HEK293 (cell line): Measurements from ENCODE around the gene PLCL1.

ENCODE experiments used
- CTCF ChIA-PET: fragments of 350-600 bp; formaldehyde crosslinking; extraction: SDS; loops from one replicate; lab custom pipeline; 2021; ENCODE audit warnings: antibody characterized with exemption; lab: Yijun Ruan, JAX
- POLR2A ChIA-PET: fragments of 300-600 bp; formaldehyde crosslinking; extraction: SDS; loops from one replicate; lab custom pipeline; 2020; ENCODE audit warnings: antibody characterized with exemption, inconsistent platforms; lab: Yijun Ruan, JAX
- H3K27ac ChIP-seq: fragments of 200-500 bp; sonication (Bioruptor generic); 2 replicates; pipeline ENCODE4 v1.5.1; 2014; ENCODE audit warnings: low read depth, low read length, control low read depth, inconsistent platforms; ENCODE audit errors: extremely low read depth
- H3K36me3 ChIP-seq, 2 experiments: fragments of 200-500 bp in 1 of 2; sonication (Bioruptor generic) in 1 of 2; 1 replicate in 1 of 2; 2 replicates in 1 of 2; pipeline ENCODE4 v1.5.1; 2014 to 2017; ENCODE audit warnings: inconsistent platforms in 2 of 2, low read length in 2 of 2; ENCODE audit not compliant: control insufficient read depth in 2 of 2, insufficient read depth in 1 of 2
- H3K4me1 ChIP-seq: fragments of 200-500 bp; sonication (Bioruptor generic); 2 replicates; pipeline ENCODE4 v1.5.1; 2014; ENCODE audit warnings: mild to moderate bottlenecking, low read length, inconsistent platforms; ENCODE audit not compliant: control insufficient read depth, insufficient read depth
- H3K4me3 ChIP-seq: 2 replicates; pipeline ENCODE4 v1.5.1; 2011; ENCODE audit warnings: low read depth, mild to moderate bottlenecking, control low read depth, low read length, moderate library complexity
- H3K9me3 ChIP-seq: fragments of 200-500 bp; sonication (Bioruptor generic); 2 replicates; pipeline ENCODE4 v1.5.1; 2014; ENCODE audit warnings: low read depth, low read length, inconsistent platforms; ENCODE audit not compliant: control insufficient read depth, insufficient read depth
- HOXD13 ChIP-seq: sonication (generic); formaldehyde crosslinking; IDR thresholded peaks from 2 replicates; pipeline ENCODE4 v1.8.0; 2022; ENCODE audit warnings: missing genetic modification reagents, borderline replicate concordance
- OSR2 ChIP-seq: fragments of 450-650 bp; formaldehyde crosslinking; IDR thresholded peaks from 2 replicates; pipeline ENCODE4 v1.5.1; 2016; ENCODE audit warnings: missing biosample characterization, missing genetic modification characterization
- SCRT1 ChIP-seq: fragments of 450-650 bp; formaldehyde crosslinking; IDR thresholded peaks from 2 replicates; pipeline ENCODE4 v1.5.1; 2016; ENCODE audit warnings: missing biosample characterization, missing genetic modification characterization, borderline replicate concordance
- ZBTB21 ChIP-seq: fragments of 450-650 bp; formaldehyde crosslinking; IDR thresholded peaks from 2 replicates; pipeline ENCODE4 v1.5.1; 2017; ENCODE audit warnings: missing biosample characterization, missing genetic modification characterization
- ZNF202 ChIP-seq: fragments of 450-650 bp; formaldehyde crosslinking; IDR thresholded peaks from 2 replicates; pipeline ENCODE4 v1.5.1; 2016; ENCODE audit warnings: missing biosample characterization, missing genetic modification characterization, borderline replicate concordance
- ZNF404 ChIP-seq: fragments of 450-650 bp; formaldehyde crosslinking; IDR thresholded peaks from 2 replicates; pipeline ENCODE4 v1.5.1; 2017; ENCODE audit warnings: missing biosample characterization, missing genetic modification characterization
- ZNF510 ChIP-seq: fragments of 450-650 bp; formaldehyde crosslinking; IDR thresholded peaks from 2 replicates; pipeline ENCODE4 v1.5.1; 2018; ENCODE audit warnings: mild to moderate bottlenecking, missing genetic modification characterization, missing biosample characterization; ENCODE audit not compliant: insufficient replicate concordance
- ZNF560 ChIP-seq: fragments of 450-650 bp; formaldehyde crosslinking; IDR thresholded peaks from 2 replicates; pipeline ENCODE4 v1.5.1; 2017; ENCODE audit warnings: missing biosample characterization, missing genetic modification characterization, borderline replicate concordance
- ZNF623 ChIP-seq: fragments of 450-650 bp; formaldehyde crosslinking; IDR thresholded peaks from 2 replicates; pipeline ENCODE4 v1.5.1; 2016; ENCODE audit warnings: missing biosample characterization, missing genetic modification characterization
- ZNF660 ChIP-seq: fragments of 450-650 bp; IDR thresholded peaks from 2 replicates; pipeline ENCODE4 v1.5.1; 2018; ENCODE audit warnings: missing biosample characterization, mild to moderate bottlenecking, missing genetic modification characterization
- TF ChIP-seq, protein P1 (sequence below): fragments of 450-650 bp; formaldehyde crosslinking; conservative IDR thresholded peaks from 2 replicates; pipeline ENCODE4 v1.5.1; 2016; ENCODE audit warnings: low read depth, missing biosample characterization, missing genetic modification characterization
- TF ChIP-seq, protein P2 (sequence below): fragments of 450-650 bp; formaldehyde crosslinking; IDR thresholded peaks from 2 replicates; pipeline ENCODE4 v1.5.1; 2016; ENCODE audit warnings: missing biosample characterization, missing genetic modification characterization, borderline replicate concordance
- TF ChIP-seq, protein P3 (sequence below): fragments of 450-650 bp; formaldehyde crosslinking; IDR thresholded peaks from 2 replicates; pipeline ENCODE4 v1.5.1; 2016; ENCODE audit warnings: missing biosample characterization, missing genetic modification characterization

PLCL1 gene

DNA sequence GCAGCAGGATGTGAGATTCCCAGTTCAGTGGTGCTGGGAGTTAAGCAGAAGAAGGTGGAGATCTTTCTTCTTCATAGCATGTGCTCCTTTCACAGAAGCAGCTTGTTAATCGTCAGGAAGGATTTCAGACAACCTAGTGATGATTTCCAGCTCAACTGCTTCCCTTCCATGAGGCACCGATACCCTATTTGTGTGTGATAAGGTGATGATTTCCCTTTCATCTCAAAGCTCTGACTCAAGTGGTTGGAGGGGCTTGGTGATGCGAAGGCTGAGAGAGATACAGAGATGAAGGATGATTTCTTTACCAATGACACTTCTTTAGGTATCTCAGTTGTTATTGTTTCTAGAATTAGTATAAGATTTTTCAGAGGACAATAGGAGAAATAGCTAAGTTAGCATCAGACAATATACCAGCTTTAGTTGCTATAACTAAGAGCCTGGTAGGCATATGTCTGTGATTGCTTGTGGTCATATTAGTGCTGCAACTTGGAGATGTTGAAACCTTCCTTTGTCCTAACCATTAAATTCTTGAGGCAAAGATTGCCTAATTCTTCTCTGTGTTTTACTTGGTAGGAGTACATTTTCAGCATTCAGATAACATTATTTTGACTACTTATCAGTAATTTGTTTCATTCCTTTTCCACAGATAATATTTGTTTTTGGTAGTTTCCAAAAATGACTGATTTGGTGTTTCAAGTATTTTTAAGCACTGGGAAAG, 111.3 kb downstream of the PLCL1 start (continued):
- TF ChIP-seq ZNF202 (tag by site-specific recombination) (no peak), ZNF660 (no peak), ZBTB21 (no peak)
- TF ChIP-seq, protein P1, sequence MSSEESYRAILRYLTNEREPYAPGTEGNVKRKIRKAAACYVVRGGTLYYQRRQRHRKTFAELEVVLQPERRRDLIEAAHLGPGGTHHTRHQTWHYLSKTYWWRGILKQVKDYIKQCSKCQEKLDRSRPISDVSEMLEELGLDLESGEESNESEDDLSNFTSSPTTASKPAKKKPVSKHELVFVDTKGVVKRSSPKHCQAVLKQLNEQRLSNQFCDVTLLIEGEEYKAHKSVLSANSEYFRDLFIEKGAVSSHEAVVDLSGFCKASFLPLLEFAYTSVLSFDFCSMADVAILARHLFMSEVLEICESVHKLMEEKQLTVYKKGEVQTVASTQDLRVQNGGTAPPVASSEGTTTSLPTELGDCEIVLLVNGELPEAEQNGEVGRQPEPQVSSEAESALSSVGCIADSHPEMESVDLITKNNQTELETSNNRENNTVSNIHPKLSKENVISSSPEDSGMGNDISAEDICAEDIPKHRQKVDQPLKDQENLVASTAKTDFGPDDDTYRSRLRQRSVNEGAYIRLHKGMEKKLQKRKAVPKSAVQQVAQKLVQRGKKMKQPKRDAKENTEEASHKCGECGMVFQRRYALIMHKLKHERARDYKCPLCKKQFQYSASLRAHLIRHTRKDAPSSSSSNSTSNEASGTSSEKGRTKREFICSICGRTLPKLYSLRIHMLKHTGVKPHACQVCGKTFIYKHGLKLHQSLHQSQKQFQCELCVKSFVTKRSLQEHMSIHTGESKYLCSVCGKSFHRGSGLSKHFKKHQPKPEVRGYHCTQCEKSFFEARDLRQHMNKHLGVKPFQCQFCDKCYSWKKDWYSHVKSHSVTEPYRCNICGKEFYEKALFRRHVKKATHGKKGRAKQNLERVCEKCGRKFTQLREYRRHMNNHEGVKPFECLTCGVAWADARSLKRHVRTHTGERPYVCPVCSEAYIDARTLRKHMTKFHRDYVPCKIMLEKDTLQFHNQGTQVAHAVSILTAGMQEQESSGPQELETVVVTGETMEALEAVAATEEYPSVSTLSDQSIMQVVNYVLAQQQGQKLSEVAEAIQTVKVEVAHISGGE (tag by site-specific recombination), result no peak

DNA sequence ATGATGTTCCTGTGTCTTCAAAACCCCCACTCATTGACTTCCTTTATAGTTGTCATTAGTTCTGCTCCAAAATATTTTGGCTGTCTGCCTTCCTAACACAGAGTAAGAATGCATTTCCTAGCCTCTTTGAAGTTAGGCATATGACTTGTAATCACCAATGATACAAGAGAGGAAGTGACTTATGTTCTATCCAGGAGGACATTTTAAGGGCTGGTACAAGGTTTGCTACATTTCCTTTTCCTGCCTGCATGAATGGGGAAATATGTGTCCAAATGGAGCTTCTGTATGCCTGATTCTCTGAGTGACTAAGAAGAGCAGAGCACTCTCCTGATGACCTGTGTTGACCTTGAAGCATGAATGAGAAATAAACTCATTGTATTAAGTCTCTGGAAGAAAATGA, 115.1 kb downstream of the PLCL1 start:
- Histone ChIP-seq H3K4me3 (no peak overlapping the region), H3K36me3 (no peaks in the 10 kb centered on the region), H3K27ac (no peak overlapping the region), H3K4me1 (no peaks in the 10 kb centered on the region), H3K9me3 (no peaks in the 10 kb centered on the region)
- POLR2A ChIA-PET, result no interaction called here
- TF ChIP-seq SCRT1 (tag by site-specific recombination), result no peak
- no peak for TF ChIP-seq ZNF623 (tag by site-specific recombination)
- no peak for TF ChIP-seq ZNF404 (tag by site-specific recombination)
- CTCF ChIA-PET, result interaction anchor here (0.7 kb wide), 1 partner anchor 259 kb away, joined by 3 read pairs; no protein-coding TSS in a partner anchor

DNA sequence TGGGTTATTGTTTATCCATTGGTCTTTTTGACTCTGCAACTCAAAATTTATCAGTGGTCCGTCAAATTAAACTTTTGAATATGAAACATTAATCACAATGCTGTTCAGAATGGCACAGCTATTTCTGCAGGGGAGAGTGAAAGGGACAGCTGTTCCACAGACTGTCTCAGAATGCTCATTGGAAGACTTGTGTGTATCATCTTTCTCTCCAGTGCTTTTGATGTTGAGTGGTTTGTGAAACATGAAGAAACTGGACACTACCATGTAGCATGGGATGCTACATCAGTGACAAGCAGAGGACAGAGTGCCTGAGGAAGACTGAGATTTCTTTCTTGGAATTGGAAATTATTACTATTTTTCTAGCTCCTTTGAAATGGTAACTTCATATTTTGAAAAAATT, 115.7 kb downstream of the PLCL1 start:
- Histone ChIP-seq H3K36me3 (no peaks in the 10 kb centered on the region), H3K4me1 (no peaks in the 10 kb centered on the region), H3K4me3 (no peak overlapping the region), H3K27ac (no peak overlapping the region), H3K9me3 (no peaks in the 10 kb centered on the region)
- CTCF ChIA-PET, result no interaction called here
- POLR2A ChIA-PET, result no interaction called here
- TF ChIP-seq, protein P2, sequence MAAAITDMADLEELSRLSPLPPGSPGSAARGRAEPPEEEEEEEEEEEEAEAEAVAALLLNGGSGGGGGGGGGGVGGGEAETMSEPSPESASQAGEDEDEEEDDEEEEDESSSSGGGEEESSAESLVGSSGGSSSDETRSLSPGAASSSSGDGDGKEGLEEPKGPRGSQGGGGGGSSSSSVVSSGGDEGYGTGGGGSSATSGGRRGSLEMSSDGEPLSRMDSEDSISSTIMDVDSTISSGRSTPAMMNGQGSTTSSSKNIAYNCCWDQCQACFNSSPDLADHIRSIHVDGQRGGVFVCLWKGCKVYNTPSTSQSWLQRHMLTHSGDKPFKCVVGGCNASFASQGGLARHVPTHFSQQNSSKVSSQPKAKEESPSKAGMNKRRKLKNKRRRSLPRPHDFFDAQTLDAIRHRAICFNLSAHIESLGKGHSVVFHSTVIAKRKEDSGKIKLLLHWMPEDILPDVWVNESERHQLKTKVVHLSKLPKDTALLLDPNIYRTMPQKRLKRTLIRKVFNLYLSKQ (tag by site-specific recombination), result no peak
- TF ChIP-seq ZNF510, result no peak
- no peak for TF ChIP-seq ZNF560 (tag by site-specific recombination)
- TF ChIP-seq, protein P3, sequence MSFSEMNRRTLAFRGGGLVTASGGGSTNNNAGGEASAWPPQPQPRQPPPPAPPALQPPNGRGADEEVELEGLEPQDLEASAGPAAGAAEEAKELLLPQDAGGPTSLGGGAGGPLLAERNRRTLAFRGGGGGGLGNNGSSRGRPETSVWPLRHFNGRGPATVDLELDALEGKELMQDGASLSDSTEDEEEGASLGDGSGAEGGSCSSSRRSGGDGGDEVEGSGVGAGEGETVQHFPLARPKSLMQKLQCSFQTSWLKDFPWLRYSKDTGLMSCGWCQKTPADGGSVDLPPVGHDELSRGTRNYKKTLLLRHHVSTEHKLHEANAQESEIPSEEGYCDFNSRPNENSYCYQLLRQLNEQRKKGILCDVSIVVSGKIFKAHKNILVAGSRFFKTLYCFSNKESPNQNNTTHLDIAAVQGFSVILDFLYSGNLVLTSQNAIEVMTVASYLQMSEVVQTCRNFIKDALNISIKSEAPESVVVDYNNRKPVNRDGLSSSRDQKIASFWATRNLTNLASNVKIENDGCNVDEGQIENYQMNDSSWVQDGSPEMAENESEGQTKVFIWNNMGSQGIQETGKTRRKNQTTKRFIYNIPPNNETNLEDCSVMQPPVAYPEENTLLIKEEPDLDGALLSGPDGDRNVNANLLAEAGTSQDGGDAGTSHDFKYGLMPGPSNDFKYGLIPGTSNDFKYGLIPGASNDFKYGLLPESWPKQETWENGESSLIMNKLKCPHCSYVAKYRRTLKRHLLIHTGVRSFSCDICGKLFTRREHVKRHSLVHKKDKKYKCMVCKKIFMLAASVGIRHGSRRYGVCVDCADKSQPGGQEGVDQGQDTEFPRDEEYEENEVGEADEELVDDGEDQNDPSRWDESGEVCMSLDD, result no peak
- no peak for TF ChIP-seq OSR2 (tag by site-specific recombination)
- TF ChIP-seq HOXD13 (CRISPR knock-in tag), result no peak
